Activated CD8-positive, alpha-beta memory T cell treated with anti-CD3 and anti-CD28 coated beads for 24 hours (primary cell): ENCODE results near the gene UBA6.

ENCODE experiments used
- DNase-seq: peaks from one replicate; pipeline ENCODE4 v3.0.0-alpha.2; 2020

UBA6 gene

DNA sequence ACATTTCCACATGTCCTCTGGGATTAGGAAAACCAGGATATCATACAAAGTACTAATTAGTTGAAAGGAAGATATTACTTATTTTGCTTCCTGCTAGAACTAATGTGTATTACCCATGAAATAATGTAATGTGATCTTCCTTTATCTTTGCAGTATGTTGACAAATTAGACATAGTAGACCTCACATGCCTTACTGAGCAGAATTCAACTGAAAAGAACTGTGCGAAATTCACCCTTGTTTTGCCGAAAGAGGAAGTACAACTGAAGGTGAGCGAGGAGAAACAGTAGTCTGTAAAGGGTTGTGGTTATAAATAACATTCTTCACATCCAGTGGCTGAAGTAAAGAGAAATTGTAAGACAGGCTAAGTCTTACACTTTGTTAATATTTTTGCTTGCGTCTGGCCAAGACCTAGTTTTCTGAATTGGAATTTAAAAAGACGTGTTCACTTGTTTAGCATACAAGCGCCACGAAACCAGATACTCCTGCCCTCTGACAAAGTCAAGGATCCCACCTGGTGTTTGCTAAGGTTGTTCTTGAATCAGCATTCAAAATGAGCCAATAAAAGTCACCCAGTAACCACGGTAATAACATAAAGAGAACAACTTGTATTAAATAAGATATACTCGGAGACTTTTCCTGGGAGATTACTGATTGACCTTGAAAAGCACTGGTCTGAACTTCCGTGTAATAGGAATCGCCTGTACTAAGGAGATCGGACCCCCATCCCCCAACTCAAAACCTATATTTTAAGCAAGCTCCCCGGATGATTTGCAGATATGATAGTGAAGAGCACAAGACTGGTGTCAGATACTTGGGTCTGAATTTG, 125.5 kb downstream of the UBA6 start:
- DNase-seq = no peak

DNA sequence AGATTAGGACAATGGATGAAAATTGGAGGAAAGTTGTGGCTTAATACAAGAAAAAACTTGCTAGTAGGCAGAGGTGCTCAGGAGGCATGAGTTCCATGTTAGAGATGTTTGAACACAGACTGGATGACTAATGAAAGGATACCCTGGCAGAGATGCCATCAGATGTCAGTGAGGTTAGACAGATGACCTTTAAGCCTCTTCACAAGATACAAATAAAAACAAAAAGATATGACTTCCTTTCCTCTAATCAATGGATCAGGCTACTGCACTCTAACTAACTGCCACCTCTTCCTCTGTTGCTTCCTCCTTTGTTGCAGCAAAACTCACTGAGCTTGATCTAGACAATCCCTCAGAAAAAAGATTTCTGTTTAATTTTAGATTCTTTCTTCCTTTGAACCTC, 127.8 kb downstream of the UBA6 start:
- no peak for DNase-seq

DNA sequence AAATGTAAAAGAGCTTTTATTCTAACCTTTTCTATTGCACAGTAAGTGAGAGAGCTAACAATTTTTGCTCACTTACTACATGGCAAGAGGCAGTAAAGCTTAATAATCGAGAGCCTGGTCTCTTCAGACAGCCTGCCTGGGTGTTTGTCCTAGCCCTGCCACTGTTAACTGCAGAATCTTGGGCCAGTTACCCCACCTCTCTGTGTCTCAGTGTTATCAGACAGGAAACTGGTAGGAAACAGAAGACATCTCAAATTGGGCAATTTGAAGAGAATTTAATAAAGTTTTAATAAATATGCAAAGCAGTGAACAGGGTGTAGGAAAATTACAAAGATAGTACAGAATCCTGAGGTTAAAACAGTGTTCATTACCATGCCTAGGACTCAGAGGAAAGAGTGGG, 129.0 kb downstream of the UBA6 start:
- DNase-seq = no peak

- DNase-seq = no peak
These were observed 130.4 kb downstream of the UBA6 start for GRCh38 chr4:67570537-67570936.

DNA sequence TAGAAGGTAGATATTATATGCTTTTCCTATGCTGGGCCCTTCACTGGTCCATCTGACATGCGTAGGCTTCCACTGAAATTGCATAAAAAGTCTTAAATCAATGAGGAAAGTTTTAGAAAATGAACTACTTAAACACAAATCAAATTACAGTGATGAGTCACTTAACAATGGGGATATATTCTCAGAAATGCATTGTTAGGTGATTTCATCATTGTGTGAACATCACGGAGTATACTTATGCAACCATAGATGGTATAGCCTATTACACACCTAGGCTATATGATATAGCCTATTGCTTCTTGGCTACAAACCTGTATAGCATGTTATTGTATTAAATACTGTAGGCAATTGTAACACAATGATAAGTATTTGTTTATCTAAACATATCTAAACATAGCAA, 132.1 kb downstream of the UBA6 start:
- no peak for DNase-seq

DNA sequence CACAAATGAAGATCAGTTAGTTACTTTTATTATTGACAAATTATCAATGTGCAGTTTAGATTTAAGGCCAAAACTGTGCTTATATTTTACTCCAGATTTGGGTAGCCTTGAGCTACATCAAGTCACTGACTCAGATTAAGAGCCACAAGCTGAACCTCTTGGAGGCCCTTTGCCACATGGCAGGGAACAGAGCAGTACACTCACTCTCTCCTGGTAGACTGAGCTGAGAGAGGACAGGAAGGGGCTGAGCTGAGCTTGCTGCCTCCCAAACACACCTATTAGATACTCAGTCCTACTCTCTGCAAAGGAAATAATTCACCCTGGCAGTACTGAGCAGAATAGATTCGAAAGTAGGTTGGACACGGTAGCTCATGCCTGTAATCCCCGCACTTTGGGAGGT, 134.6 kb downstream of the UBA6 start:
- no peak for DNase-seq

DNA sequence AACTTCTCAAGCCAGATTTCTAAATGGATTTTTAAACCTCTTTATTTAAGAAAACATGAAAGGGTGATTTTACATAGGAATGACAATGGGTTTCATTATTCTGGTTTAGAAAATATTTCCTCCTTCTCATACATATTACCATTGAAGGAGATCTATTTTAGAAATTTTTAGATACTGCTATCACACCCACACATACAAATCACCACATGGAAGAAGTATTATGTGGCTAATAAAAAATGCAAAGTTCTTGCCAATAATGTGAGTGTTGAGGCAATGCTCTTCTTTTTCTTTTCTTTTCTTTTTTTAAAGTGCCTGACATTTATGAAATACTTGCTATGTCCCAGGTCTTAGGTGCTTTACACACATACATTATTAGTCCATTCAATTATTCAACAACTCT, 135.7 kb downstream of the UBA6 start:
- DNase-seq = no peak
